ENCODE data around the gene KANSL1. TPM values are rescaled to one million over a fixed set of nuclear protein-coding genes. Genes with fewer than 3 reads are reported as not detected.

The KANSL1 gene
- polyA plus RNA-seq, 1 of the 3 experiments (the other 2 are of a cell fraction), result 10.0 TPM

GRCh38 chr17:46027976-46028325, 165.3 kb downstream of the KANSL1 start:
- peaks cover 11% of the 10 kb centered on the region for H3F3A ChIP-seq (replicated peaks; ENCODE audit: insufficient read depth)
- no peak overlapping the region for H3K9ac ChIP-seq
- POLR2A ChIA-PET, result interaction anchor here (0.5 to 2.1 kb wide), 3 partner anchors 10 to 166 kb away, joined by 3 to 6 read pairs (median 4); partner anchors contain the start of gene KANSL1
- TF ChIP-seq TAF1 (IDR thresholded peaks at IDR 0.05; ENCODE audit: borderline replicate concordance, low read depth, low read length), result no peak
- no peak overlapping the region for H2AFZ ChIP-seq (ENCODE audit: low read depth)
- H3K27ac ChIP-seq (ENCODE audit: low read depth in 2 of 2, low read length in 1 of 2), result no peak overlapping the region; a peak in 1 of 4 replicates
- peaks cover 50 to 88% of the 10 kb centered on the region in 2 experiments for H3K36me3 ChIP-seq (replicated peaks in 1 of 2; ENCODE audit: control insufficient read depth in 1 of 2, insufficient read depth in 2 of 2, low read length in 1 of 2)
- H3K9me2 ChIP-seq, result no peaks in the 10 kb centered on the region
- peaks cover 4% of the 10 kb centered on the region for H4K20me1 ChIP-seq (ENCODE audit: insufficient read depth)
- peaks cover 0 to 14% of the 10 kb centered on the region in 2 experiments; a peak in 1 of 4 replicates for H3K4me1 ChIP-seq (ENCODE audit: control insufficient read depth in 1 of 2, insufficient read depth in 2 of 2, low read depth in 1 of 2, low read length in 1 of 2)
- CTCF ChIA-PET, result interaction anchor here (0.8 to 6.9 kb wide), 8 partner anchors 8 to 814 kb away, joined by 3 to 50 read pairs (median 4); partner anchors contain the start of gene KANSL1
- H3K4me3 ChIP-seq (ENCODE audit: low read depth in 2 of 2, low read length in 1 of 2), result no peak overlapping the region
- H3K79me2 ChIP-seq (ENCODE audit: insufficient read depth), result no peaks in the 10 kb centered on the region
- H3K4me2 ChIP-seq, result no peak overlapping the region
- WGBS (ENCODE audit: low lambda C conversion rate), result 94% methylated on average over 4 of the region's 4 CpGs
- DNase-seq, result no peak
- H3K9me3 ChIP-seq, result no peaks in the 10 kb centered on the region
- H3K27me3 ChIP-seq (ENCODE audit: insufficient read depth), result no peaks in the 10 kb centered on the region

GRCh38 chr17:46027048-46027975, 165.9 kb downstream of the KANSL1 start:
- Histone ChIP-seq H2AFZ (ENCODE audit: low read depth) (no peak overlapping the region), H3F3A (replicated peaks; ENCODE audit: insufficient read depth) (peaks cover 11% of the 10 kb centered on the region), H3K36me3 (replicated peaks in 1 of 2; ENCODE audit: control insufficient read depth in 1 of 2, insufficient read depth in 2 of 2, low read length in 1 of 2) (peaks cover 44 to 84% of the 10 kb centered on the region in 2 experiments), H3K4me3 (ENCODE audit: low read depth in 2 of 2, low read length in 1 of 2) (no peak overlapping the region), H3K27ac (ENCODE audit: low read depth in 2 of 2, low read length in 1 of 2) (peak overlapping the region in 1 of 2 experiments; percentile 20; a peak in 1 of 4 replicates), H3K9me2 (no peaks in the 10 kb centered on the region), H3K4me2 (no peak overlapping the region), H3K79me2 (ENCODE audit: insufficient read depth) (no peaks in the 10 kb centered on the region), H3K9me3 (no peaks in the 10 kb centered on the region), H3K4me1 (ENCODE audit: control insufficient read depth in 1 of 2, insufficient read depth in 2 of 2, low read depth in 1 of 2, low read length in 1 of 2) (peaks cover 0 to 14% of the 10 kb centered on the region in 2 experiments; a peak in 1 of 4 replicates), H3K27me3 (ENCODE audit: insufficient read depth) (no peaks in the 10 kb centered on the region), H4K20me1 (ENCODE audit: insufficient read depth) (peaks cover 4% of the 10 kb centered on the region), H3K9ac (no peak overlapping the region)
- TF ChIP-seq GABPA (IDR thresholded peaks at IDR 0.05; ENCODE audit: low read depth) (no peak), CTCF (IDR thresholded peaks at IDR 0.05) (no peak), SIN3A (IDR thresholded peaks at IDR 0.05; ENCODE audit: borderline replicate concordance, low read depth, low read length) (no peak), RFX5 (IDR thresholded peaks at IDR 0.05; ENCODE audit: low read length) (no peak), FOSL2 (IDR thresholded peaks at IDR 0.05; ENCODE audit: borderline replicate concordance, low read depth) (no peak), FOXJ3 (CRISPR knock-in tag; IDR thresholded peaks at IDR 0.05) (no peak), NRF1 (IDR thresholded peaks at IDR 0.05; ENCODE audit: low read depth, low read length) (no peak), RCOR1 (IDR thresholded peaks at IDR 0.05; ENCODE audit: low read length) (no peak), ZBTB33 (IDR thresholded peaks at IDR 0.05; ENCODE audit: borderline replicate concordance, low read depth) (no peak), MEF2A (IDR thresholded peaks at IDR 0.05; ENCODE audit: borderline replicate concordance, low read depth) (no peak), FOXM1 (IDR thresholded peaks at IDR 0.05; ENCODE audit: low read depth) (no peak)
- DNase-seq, result no peak
- ChIA-PET CTCF (interaction anchor here (0.9 to 6.9 kb wide), 7 partner anchors 13 to 815 kb away, joined by 3 to 50 read pairs (median 4); partner anchors contain the start of gene KANSL1), POLR2A (interaction anchor here (0.5 to 1.3 kb wide), 2 partner anchors 10 to 11 kb away, joined by 3 to 4 read pairs; no protein-coding TSS in a partner anchor)
- WGBS (ENCODE audit: low lambda C conversion rate), result 88% methylated on average over 12 of the region's 12 CpGs
